Stimulated activated CD4-positive, alpha-beta T cell treated with anti-CD3 and anti-CD28 coated beads, Interleukin-4, amount 100 ng/mL, for 4 hours (primary cell): ENCODE results near the gene CLEC1B.
A peak's percentile ranks its signal among the peaks of the same experiment; 100 is the strongest.
"Not testable (repeated sequence)": the region's sequence is repeated elsewhere in the genome, so short reads cannot be mapped to it uniquely, and the experiment has no call there.

Source experiments
- DNase-seq, 2 experiments: peaks; one replicate each; pipeline ENCODE4 v3.0.0-alpha.2; 2020

The CLEC1B gene

DNA sequence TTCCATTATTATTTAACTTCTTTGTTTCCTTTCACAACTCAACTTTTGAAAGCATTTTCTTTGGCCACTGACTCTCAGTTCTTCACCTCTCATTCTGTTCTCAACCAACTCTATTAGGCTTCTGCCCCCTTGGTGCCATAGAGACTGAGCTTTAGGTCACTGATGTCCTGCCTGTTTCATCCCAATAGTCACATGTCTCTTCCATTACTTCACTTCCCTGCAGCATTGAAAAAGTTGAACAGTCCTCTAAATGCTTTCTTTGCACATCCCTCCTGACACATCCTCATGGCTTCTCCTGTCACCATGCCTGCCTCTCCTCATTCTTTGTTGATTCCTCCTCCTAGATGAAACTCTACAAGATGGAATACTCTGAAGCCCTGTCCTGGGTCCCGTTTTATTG is 25.0 kb downstream of the CLEC1B start:
- DNase-seq = no peak

DNA sequence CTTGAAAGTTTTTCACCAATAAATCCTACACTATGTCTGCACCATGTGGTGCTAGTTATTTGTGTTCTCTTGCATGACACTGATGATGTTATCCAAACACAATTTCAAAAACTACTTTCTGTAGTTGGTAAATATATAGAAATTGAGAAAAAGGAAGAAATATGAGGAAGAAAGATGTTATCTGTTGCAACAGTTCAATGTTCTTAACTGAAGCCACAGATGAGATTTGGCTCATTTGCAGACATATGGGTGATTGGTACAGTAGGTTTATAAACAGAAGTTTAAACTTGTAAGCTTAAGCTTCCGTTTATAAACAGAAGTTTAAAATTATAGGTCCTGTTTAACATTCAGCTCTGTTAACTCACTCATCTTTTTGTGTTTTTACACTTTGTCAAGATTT is 27.7 kb downstream of the CLEC1B start, which contains the start of gene CLEC12A:
TSS of gene CLEC12A (plus strand) at position 229 of the 400 bp plus-strand sequence. CDS start 188 bp downstream, outside the sequence.
- DNase-seq = no peak

DNA sequence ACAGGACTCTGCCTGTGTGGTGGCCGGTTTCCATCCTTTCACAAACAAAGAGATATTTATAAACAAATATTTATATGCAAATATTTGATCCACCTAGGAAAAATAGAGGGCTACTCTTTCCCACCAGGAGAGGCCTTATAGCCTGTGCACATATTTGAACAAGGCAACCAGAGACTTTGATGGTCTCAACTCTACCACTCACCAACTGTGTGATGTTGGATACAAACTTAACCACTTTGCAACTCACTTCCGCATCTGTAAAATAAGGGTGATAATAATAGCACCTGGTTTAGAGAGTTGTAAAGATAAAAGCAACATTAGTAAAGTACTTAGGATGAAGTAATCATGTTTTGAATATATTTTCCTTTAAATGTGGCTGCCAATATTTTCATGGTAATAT is 29.2 kb downstream of the CLEC1B start:
- no peak for DNase-seq

DNA sequence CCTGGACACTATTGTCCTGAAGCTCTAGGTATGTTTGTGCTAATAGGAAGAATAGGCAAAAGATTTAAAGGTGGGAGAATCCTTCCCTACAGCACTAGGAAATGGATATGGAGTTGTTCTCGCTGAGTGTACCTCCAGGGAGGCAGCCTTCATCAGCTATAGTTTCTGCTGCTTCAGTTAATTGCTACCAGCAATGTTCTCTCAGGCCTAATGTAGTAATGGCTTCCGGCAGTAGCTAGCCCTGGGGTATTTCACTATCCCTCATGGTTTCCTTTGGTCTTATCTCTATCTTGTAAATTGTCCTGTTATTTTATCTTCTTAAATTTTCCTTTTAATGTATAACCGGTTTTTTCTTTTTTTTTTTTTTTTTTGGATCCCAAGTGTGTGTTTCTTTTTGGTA is 37.0 kb downstream of the CLEC1B start:
- no peak for DNase-seq

DNA sequence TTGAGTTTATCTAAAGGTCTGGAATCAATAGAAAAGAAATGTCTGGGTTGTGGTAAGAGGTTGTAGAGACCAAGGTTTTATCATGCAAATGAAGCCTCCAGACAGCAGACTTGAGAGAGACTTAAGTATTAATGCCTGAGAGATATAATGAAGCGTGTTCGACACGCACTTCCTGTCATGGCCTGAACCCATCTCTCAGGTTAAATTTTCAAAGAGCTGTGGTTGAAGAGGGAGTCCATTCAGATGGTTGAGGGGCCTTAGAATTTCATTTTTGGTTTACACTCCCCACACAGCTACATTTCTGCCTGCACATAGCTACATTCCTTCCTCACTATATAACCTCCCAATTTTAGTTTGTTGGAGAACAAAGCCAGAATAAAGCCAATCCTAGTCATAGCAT is 37.8 kb downstream of the CLEC1B start:
- no peak for DNase-seq

DNA sequence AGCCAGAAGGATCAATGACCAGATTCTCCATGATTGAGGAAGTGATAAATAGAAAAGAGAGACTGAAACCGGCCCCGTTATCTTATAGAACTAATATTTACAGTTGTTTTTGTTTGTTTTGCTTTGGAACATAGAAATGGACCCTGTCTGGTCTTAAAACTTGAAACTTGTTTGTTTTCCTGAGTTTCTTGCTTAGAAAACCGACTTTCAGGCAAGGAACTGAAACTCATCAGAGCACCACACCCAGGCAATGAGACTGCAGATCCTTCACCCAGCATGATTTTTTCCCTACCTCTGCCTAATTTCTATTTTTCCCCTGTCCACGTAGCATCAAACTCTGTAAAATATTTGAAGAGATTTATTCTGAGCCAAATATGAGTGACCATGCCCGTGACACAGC is 38.3 kb downstream of the CLEC1B start:
- no peak for DNase-seq

DNA sequence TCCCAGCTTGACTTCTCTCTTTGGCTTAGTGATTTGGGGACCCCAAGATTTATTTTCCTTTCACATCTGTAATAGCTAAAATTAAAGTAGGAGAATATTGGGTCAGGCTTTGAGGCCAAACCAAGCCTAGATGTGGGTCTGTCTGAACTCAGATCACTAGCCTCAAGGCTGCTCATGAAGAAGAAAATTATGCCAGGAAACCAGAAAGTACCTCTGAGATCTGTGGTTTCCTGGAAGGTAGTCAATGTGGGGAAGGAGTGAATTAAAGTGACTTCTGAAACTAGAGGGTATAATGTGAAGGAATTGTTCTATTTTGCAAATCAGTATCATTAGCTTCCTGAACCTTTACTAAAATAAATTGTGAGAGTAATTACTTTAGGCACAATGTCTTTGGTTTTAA is 41.1 kb downstream of the CLEC1B start:
- DNase-seq = no peak

DNA sequence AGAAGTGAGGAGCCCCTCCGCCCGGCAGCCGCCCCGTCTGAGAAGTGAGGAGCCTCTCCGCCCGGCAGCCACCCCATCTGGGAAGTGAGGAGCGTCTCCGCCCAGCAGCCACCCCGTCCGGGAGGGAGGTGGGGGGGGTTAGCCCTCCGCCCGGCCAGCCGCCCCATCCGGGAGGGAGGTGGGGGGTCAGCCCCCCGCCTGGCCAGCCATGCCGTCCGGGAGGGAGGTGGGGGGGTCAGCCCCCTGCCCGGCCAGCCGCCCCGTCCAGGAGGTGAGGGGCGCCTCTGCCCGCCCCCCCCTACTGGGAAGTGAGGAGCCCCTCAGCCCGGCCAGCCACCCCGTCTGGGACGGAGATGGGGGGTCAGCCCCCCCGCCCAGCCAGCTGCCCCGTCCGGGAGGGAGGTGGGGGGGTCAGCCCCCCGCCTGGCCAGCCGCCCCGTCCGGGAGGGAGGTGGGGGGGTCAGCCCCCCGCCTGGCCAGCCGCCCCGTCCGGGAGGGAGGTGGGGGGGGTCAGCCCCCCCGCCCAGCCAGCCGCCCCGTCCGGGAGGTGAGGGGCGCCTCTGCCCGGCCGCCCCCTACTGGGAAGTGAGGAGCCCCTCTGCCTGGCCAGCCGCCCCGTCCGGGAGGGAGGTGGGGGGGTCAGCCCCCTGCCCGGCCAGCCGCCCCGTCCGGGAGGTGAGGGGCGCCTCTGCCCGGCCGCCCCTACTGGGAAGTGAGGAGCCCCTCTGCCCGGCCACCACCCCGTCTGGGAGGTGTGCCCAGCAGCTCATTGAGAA is 45.8 kb downstream of the CLEC1B start:
- DNase-seq = not testable (repeated sequence)

DNA sequence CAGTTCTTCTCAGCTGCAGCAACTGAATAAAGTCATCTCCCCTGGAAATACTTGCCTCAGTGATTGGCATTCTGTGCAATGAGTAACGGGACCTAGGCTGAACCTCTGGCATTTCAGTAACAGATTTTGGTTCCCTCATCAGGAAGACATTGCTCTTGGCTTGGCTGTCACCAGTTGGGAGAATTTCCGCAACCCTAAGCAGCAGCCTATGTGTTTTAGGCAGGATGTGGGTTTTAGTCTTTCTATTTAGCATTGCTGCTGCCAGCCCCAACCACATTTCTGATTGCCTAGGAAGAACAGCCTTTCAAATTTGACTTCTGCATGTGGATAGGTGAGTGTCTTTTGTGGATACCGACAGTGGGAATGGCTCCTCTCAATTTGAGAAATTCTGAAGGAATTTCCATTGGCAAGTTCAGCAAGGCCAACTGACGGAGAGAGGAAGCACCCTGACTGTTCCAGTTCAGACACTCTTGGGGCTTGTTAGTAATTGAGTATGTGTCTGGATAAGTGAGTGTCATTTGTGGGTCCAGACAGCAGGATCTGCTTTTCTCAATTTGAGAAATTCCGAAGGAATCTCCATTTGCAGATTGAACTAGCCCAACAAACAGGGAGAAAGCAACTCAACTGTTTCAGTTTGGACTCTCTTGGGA is 47.8 kb downstream of the CLEC1B start:
- peak; percentile 3 to 16 for DNase-seq

DNA sequence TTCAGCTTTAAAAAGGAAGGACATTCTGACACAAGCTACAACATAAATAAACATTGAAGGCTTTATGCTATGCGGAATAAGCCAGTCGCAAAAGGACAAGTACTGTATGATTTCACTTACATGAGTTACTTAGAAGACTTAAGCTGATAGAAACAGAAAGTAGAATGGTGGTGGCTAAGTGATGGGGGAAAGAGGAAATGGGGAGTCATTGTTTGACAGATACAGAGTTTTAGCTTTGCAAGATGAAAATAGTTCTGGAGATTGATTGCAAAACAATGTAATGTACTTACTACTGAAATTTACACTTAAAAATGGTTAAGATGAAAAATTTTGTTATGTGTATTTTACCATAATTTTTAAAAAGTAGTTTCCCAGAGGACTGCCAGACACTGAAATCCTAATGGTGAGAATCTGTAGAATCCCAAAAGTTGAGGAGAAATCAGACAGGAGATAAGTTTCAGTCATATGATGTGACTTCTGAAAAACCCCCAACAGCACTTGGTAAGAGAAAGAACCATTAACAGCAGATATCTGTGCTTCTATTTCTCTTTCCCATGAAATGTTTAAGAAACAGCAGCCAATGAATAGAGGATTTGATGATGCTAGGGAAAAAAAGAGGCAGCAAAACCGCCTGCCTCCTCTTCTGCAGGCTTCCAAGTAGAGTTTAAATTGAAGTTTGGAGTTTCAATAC is 50.2 kb downstream of the CLEC1B start:
- no peak for DNase-seq

DNA sequence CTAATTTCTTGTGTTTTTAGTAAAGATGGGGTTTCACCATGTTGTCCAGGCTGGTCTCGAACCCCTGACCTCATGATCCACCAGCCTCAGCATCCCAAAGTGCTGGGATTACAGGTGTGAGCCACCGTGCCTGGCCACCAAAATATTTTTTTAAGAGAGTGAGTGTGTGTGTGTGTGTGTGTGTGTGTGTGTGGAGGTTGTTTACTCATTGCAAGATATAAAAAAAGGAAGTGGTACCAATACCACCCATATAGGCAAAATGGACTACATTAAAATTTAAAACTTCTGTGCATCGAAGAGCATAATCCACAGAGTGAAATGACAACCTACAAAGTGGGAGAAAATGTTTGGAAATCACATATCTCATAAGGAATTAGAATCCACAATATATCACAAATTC is 51.2 kb downstream of the CLEC1B start:
- DNase-seq = no peak

DNA sequence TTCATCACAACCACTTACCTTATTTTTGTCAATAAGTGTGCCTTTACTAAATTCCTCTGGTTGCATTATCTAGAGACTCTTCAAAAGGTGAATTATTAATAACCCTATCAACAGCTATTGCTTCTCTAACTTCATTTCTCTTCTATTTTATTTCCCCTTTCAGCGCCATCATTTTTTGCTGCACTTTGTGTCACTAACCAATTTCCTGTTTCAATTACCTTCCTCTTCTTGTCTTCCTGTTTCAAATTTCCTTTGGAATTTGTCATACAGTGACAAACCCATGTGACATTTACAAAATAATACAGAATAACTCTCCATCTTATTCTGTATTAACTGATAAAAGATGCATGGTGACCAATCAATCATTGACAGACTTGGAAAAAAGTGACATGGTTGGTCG is 54.5 kb downstream of the CLEC1B start:
- DNase-seq = no peak

DNA sequence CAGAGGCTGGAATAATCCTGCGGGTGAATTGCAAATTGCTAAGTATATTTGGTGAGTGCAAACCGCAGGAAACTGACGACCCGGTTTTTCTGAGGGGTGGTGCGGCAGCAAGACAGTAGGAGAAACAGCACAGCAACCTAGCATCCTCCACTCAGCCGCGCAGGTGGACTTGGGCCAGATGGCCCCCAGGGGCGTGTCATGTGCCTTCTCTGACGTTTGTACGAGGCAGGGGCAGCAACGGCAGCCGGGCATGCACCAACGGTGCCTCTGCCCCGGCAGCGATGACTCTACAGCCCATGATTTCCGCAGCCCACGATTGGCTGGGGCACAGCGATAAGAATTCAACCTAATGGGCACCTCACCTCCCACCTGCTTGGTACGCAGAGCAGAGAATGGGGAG is 55.7 kb downstream of the CLEC1B start:
- no peak for DNase-seq
